HFFc6 (cell line): Measurements from ENCODE around the gene SLC27A6. TPM values are rescaled to one million over a fixed set of nuclear protein-coding genes. Genes with fewer than 3 reads are reported as not detected.

Experiments used
- DNase-seq: peaks from one replicate; pipeline ENCODE4 v3.0.0-alpha.2; 2018
- H3K27ac Mint-ChIP-seq: 2 replicates; pipeline ENCODE4 v1.8.0; 2020; ENCODE audit warnings: mild to moderate bottlenecking, mixed read lengths
- H3K27me3 Mint-ChIP-seq: 2 replicates; pipeline ENCODE4 v1.8.0; 2021; ENCODE audit warnings: mild to moderate bottlenecking, moderate library complexity, mixed read lengths; ENCODE audit not compliant: insufficient read depth
- H3K36me3 Mint-ChIP-seq: 2 replicates; pipeline ENCODE4 v1.8.0; 2021; ENCODE audit warnings: low read depth, mixed read lengths
- H3K4me1 Mint-ChIP-seq: 2 replicates; pipeline ENCODE4 v1.8.0; 2020; ENCODE audit warnings: low read depth, mixed read lengths
- H3K4me3 Mint-ChIP-seq: 2 replicates; pipeline ENCODE4 v1.8.0; 2020; ENCODE audit warnings: mild to moderate bottlenecking, moderate library complexity, mixed read lengths
- H3K9me3 Mint-ChIP-seq: 2 replicates; pipeline ENCODE4 v1.8.0; 2020; ENCODE audit warnings: mild to moderate bottlenecking, mixed read lengths
- total RNA-seq, 6 experiments: library from RNA; stranded (reverse); fragmentation: NEBNext Ultra II Directional; extraction: Animal tissue kit (Norgen Biotek cat#: 25700); gene quantifications; 2 replicates in 1 of 6; 3 replicates in 5 of 6; pipeline ENCODE4 v1.2.3, GENCODE V29; 2021
- TF ChIP-seq, protein P1 (sequence below): fragments of 200-600 bp; sonication (generic); IDR thresholded peaks from 2 replicates; pipeline ENCODE4 v1.5.0; 2021; ENCODE audit warnings: antibody characterized with exemption, mild to moderate bottlenecking

Gene SLC27A6
- total RNA-seq, 6 experiments from 2014 or later: 0.09 to 0.11 TPM; not detected in 4

GRCh38 chr5:128965638-128966302 is 482 bp downstream of the SLC27A6 start:
- Mint-ChIP-seq H3K36me3 (peaks cover 5% of the 10 kb centered on the region; the same call in 1 of the 2 replicates), H3K4me3 (no peak overlapping the region), H3K4me1 (no peaks in the 10 kb centered on the region), H3K27ac (no peak overlapping the region), H3K9me3 (peaks cover 36% of the 10 kb centered on the region), H3K27me3 (0 out of 2 replicates have a peak, but pooled peaks cover 1% of the 10 kb centered on the region)
- no peak for DNase-seq
- TF ChIP-seq, protein P1, sequence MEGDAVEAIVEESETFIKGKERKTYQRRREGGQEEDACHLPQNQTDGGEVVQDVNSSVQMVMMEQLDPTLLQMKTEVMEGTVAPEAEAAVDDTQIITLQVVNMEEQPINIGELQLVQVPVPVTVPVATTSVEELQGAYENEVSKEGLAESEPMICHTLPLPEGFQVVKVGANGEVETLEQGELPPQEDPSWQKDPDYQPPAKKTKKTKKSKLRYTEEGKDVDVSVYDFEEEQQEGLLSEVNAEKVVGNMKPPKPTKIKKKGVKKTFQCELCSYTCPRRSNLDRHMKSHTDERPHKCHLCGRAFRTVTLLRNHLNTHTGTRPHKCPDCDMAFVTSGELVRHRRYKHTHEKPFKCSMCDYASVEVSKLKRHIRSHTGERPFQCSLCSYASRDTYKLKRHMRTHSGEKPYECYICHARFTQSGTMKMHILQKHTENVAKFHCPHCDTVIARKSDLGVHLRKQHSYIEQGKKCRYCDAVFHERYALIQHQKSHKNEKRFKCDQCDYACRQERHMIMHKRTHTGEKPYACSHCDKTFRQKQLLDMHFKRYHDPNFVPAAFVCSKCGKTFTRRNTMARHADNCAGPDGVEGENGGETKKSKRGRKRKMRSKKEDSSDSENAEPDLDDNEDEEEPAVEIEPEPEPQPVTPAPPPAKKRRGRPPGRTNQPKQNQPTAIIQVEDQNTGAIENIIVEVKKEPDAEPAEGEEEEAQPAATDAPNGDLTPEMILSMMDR: no peak

DNA sequence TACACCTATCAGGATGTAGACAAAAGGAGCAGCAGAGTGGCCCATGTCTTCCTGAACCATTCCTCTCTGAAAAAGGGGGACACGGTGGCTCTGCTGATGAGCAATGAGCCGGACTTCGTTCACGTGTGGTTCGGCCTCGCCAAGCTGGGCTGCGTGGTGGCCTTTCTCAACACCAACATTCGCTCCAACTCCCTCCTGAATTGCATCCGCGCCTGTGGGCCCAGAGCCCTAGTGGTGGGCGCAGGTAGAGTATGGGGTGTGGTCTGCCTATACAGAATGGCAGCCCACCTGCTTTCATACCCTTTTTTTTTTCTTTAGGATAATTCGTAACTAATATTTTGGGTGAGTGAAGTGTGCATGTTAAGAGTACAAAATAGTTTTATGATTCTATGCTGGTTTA is 1.1 kb downstream of the SLC27A6 start:
- Mint-ChIP-seq H3K27ac (no peak overlapping the region), H3K4me3 (no peak overlapping the region), H3K9me3 (peaks cover 35% of the 10 kb centered on the region), H3K4me1 (no peaks in the 10 kb centered on the region), H3K36me3 (peaks cover 5% of the 10 kb centered on the region; the same call in 1 of the 2 replicates), H3K27me3 (0 out of 2 replicates have a peak, but pooled peaks cover 1% of the 10 kb centered on the region)
- TF ChIP-seq, protein P1: no peak
- DNase-seq: no peak

- Mint-ChIP-seq H3K27me3 (0 out of 2 replicates have a peak, but pooled peaks cover 1% of the 10 kb centered on the region), H3K36me3 (peaks cover 5% of the 10 kb centered on the region; the same call in 1 of the 2 replicates), H3K27ac (no peak overlapping the region), H3K9me3 (peaks cover 36% of the 10 kb centered on the region), H3K4me1 (no peaks in the 10 kb centered on the region), H3K4me3 (no peak overlapping the region)
- TF ChIP-seq, protein P1: no peak
- DNase-seq: no peak
Measured at GRCh38 chr5:128966846-128967245, 1.6 kb downstream of the SLC27A6 start.

- Mint-ChIP-seq H3K27me3 (no peaks in the 10 kb centered on the region), H3K9me3 (peaks cover 41% of the 10 kb centered on the region), H3K4me1 (no peaks in the 10 kb centered on the region), H3K27ac (no peak overlapping the region), H3K4me3 (no peak overlapping the region), H3K36me3 (no peaks in the 10 kb centered on the region)
- DNase-seq: no peak
- TF ChIP-seq, protein P1: no peak
Measured at GRCh38 chr5:128973244-128973643, 8.0 kb downstream of the SLC27A6 start.

- Mint-ChIP-seq H3K27ac (no peak overlapping the region), H3K9me3 (peaks cover 38% of the 10 kb centered on the region), H3K4me3 (no peak overlapping the region), H3K4me1 (no peaks in the 10 kb centered on the region), H3K36me3 (no peaks in the 10 kb centered on the region), H3K27me3 (no peaks in the 10 kb centered on the region)
- DNase-seq: no peak
- TF ChIP-seq, protein P1: no peak
Measured at GRCh38 chr5:128974567-128974966, 9.3 kb downstream of the SLC27A6 start.
